Fibroblast of skin of left biceps (primary cell): Measurements from ENCODE around the gene HDAC4.
A peak's percentile ranks its signal among the peaks of the same experiment; 100 is the strongest.

Experiments used
- DNase-seq, 2 experiments: peaks; one replicate each; pipeline ENCODE4 v3.0.0-alpha.2; 2013; ENCODE audit warnings: low read depth in 2 of 2

Gene HDAC4

DNA sequence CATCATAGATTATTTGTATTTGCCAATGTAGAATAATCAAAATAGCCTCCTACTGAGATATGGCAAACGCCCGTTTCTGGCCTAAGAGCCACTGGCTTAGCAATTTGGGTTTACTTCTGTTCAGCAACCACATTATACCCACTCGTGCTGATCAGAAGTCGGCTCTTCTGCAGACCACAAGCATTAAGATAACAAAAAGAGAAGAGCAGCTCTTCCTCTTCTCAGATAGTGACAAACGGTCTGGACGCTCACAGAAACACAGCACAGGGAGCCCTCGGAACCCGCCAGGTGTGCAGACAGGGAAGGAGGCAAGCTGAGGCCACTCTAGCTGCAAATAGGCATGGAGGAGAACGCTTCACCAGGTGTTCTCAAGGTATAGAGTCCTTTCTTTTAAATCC is 164.0 kb downstream of the HDAC4 start:
- no peak for DNase-seq

DNA sequence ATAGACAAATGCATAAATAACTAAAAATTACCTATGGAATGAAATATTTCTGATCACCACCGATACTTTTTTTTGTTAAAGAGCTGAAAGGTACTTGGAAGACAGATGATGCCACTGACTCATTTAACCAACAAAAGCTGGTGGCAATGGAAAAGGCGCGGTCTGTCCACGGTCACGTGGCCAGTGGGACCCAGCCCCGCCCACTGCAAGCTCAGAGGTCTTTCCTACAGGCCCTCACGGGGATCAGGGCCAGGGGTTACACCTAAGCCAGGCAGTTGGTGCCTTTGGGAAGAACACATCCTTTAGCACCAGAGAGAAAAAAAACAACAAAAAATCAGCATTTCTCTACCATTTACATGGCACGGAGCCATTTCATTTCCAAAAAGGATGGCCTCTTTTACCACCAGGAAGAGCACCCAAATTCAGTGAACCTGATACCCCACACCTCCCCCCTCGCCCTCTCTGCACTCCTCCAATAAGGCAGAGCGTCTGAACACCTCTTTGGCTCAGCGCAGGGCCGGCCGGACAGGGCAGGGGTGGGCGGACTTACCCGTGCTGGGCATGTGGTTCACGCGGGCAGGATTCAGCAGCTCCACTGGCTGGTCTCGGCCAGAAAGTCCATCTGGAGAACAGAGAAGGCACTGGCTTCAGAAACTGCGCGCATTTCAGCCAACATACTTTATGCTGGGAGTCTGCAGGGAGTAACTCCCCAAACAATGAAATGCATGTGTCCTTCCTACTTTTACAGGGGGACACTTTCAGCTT is 164.6 kb downstream of the HDAC4 start:
- no peak for DNase-seq

DNA sequence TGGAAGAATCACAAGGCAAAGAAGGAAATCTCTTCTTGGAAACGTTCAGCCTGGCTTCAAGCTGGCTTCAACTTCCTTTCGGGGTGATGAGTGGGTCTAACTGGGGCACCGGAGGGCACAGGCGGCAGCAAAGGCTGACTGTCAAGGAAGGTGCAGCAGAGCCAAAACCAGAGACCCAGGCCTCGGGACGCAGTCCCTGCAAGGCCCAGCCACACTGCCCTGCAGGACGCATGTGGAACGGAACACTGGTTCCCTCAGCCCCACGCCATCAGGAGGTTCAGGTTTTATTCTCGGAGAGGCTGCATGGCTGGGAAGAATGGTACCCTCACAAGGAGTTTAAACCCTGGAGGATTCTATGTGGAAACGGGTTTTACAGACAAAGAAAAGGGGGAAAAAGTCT is 165.5 kb downstream of the HDAC4 start:
- no peak for DNase-seq

DNA sequence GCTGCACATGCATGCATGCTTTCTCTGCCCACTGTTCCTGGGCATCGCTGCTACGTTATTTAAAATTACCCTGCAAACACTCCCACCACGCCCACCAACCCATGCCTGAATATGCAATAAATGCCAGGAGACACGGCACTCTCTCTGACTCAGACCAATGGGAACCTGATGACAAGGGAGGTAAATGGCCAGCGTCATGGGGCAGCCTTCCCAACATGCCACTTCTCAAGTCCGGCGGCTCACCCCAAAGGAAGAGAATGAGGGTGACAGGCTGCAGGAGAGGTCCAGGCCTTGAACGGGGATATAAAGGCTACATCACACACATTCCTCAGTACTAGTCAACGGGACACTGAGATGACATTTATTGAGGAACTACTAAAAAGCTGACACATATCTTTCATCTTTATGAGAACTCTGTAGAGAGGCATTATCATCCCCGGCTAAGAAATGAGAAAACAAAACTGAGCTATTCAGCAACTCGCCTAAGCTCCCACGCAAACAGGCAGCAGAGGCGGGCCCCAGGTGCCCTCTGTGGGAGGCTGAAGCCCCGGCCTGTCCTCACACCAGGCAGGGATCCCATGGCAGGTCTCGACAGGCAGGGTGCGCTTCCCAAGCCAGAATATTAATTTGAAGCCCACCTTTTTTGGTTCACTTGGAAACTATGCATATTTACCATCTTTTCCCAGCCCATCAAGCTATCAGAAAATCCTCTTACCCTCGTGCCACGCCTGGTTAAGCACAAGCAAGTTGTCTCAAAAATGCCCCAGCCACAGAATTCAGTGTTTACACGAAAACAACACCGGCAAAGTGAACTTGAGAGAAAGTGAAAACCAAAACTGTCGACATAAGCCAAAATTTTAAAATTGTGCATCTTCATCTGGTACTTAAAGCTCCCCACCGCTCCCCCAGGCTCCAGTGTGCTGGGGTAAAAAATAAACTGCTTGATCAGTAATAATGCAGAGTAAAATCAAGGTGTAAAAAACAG is 166.3 kb downstream of the HDAC4 start:
- no peak for DNase-seq

DNA sequence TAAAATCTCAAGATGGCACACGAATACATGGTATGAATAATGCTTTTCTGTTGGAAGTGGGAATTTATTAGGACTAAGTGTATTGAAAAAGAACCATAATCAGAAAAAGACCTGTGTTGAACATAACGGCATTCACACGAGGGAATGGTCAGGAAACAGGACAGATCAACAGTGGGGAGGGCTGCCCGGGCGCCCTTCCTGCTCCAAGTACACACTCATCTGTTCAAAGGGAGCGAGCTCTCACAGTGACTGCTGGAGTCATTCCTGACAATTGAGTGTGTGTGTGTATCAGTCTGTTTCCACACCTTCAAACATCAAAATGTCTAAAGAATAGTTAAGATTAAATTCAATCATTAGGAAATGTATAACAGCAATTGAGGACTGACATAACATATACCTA is 167.2 kb downstream of the HDAC4 start:
- no peak for DNase-seq

DNA sequence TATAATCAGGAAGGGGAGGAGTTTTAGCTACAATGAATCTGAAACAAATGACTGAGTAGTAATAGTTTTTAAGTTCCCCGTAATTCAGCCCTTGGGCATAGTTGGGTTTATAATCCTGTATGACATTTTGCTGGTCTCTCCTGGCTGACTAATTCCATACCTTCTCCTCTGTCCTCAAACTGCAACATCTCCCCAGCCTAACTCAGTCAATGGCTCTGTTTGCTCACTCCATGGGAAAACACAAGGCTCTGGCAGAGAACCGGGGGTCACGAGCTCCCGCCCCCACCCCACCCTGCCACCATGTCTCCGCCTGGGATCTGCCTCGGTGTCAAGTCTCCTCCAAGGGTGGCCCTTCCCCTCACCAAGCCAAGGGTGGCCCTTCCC is 168.6 kb downstream of the HDAC4 start:
- no peak for DNase-seq

DNA sequence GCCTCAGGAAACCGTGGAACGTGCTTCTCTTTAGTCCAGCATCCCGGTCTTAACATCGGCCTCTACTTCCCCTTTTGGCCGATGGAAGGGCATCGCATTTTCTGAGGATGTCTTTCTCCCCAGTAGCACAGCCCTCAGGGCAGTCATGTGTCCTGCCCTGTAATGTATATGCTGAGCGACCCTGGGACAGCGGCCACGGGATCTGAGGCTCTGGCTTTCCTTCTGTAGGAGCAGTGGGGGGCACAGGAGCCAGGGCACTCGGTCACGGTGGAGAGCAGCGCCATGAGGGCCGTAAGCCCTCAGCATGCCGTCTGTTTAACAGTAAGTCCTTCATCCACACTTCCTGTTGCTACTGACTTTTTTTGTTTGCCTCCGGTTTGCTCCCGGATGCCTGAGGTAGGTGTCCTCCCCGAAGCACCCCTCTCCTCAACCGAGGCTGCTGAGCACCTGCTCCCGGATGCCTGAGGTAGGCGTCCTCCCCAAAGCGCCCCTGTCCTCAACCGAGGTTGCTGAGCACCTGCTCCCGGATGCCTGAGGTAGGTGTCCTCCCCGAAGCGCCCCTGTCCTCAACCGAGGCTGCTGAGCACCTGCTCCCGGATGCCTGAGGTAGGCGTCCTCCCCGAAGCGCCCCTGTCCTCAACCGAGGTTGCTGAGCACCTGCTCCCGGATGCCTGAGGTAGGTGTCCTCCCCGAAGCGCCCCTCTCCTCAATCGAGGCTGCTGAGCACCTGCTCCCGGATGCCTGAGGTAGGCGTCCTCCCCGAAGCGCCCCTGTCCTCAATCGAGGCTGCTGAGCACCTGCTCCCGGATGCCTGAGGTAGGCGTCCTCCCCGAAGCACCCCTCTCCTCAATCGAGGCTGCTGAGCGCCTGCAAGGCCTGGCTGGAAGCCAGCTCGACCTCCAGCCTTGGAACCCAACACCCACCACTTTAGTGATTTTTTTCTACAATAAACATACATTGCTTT is 169.3 kb downstream of the HDAC4 start:
- no peak for DNase-seq

DNA sequence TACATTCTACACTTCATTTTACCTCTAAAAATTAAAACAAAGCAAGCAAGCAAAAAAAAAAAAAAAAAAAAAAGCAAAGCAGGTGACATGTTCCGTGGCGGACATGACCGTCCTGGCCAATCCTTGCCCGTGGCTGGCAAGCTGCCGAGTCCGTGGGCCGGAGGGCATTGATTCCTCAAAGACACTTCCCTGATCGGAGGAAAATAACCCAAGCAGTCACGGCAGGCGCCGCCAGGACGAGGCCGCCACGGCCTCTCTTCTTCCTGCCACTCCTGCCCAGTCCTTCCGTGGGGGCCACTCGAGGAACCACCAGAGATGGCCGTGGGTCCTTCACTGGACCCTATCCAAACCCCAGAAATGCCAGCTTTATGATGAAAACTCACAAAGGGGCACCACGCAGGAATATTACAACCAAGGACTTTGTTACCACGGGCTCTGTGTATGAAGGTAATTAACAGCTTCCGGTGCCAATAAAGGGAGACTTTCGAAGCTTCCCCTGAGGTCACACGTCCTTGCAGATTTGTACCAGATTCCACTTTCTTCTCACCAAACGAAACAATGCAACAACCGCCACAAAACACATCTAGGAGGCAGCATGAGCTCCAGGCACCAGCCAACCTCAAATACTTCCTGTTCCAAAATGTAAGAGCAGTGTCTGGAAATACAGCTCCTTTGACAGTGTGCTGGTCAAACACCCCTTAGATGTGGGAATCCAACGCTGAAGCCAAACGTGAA is 170.3 kb downstream of the HDAC4 start:
- no peak for DNase-seq

DNA sequence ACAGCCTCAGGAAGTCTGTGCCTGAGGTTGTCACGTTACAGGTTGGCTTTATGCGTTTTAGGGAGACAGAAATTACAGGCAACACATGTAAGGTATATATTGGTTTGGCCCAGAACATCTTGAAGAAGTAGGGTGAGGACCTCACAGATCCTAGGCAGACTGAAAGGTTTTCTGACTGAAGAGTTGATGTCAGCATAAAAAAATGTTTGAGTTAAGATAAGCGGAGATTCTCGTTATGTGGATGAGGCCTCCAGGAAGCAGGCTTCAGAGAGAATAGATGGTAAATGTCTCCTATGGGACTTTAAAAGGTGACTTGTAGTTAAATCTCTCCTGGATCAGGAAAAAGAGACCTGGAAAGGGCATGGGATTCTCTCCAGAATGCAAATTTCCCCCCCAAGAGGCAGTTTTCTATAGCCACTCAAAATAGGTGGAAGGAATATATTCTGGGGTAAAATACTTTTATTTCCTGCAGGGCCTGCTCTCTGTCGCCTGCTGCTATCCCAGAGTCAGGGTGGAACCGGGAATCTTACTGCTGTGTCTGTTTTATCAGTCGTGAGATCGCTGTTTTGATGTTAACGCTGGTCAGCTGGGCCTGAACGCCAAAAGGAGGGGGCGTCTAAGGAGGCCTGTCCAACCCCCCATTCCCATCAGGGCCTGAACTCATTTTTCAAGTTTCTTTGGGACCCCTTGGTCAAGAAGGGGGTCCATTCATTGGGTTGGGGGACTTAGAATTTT is 171.1 kb downstream of the HDAC4 start:
- no peak for DNase-seq

DNA sequence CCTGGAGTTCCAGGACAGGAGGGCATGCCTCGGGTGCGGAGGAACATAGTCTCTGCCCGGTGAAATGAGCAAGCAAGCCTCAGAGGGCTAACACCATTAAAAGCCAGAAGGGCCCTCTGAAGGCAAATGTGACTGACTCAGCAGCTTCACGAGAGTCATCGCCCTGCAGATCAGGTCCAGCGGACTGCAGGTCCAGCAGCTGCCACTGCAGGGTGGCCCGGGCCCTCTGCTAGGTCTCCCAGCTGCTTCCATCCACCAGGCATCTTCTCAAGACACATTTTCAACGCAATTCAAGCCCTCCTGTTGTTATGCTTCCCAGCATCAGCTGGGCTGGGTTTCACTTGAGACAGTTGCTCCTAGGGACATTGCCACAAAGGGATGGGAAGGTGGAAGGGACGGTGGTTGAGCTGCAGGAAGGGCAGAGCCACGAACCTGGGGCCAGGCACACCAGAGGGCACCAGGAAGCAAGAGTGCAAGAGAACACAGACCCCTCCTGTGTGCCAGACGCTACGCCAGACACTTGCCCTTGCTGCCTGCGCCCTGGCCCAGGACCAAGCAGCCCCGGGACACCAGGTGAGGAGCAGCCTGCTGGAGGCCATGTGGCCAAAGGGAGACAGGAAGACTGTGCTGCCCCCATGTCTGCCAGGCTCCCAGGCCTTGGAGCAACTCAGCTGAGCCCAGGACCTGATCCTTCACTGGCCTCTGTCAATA is 173.0 kb downstream of the HDAC4 start:
- DNase-seq = no peak

DNA sequence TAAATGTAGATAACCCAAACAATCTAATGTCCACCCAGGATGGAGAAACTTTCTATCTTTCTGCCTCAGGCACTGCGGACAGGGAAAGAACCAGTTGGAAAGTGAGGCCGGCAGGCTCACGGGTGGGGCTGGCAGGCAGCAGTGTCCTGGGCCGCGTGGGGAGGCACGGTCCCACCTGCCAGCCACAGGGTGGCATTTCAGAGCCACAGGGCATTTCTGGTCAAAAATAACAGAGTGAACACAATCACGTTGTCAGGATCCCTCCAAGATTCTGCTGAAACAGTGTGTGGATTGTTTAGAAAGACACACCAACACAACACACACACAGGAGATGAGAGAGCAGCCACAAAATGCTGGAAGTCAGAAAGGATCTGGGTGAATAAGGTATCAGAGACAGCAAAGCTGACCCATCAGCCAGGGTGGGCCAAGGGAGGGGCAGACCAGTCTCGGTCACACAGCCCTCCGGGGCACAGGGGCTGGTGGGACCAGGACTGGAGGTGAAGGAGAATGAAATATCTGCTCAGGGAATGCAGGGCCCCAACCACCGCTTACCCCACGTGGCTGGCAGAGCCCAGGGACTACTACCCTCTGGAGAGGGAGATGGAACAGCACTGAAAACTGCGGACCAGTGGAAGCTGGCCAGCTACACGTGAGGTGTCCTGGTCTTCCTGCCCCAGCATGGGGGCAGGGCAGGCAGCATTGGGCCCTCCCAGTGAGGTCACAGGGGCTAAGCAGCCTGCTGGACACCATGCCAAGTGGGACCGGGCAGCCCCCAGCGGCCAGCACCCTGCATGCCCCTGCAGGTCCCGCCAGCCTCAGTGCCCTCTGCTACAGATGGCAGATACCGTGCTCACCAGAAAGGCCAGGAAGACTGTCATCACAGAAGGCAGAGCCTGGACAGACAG is 173.9 kb downstream of the HDAC4 start:
- no peak for DNase-seq

DNA sequence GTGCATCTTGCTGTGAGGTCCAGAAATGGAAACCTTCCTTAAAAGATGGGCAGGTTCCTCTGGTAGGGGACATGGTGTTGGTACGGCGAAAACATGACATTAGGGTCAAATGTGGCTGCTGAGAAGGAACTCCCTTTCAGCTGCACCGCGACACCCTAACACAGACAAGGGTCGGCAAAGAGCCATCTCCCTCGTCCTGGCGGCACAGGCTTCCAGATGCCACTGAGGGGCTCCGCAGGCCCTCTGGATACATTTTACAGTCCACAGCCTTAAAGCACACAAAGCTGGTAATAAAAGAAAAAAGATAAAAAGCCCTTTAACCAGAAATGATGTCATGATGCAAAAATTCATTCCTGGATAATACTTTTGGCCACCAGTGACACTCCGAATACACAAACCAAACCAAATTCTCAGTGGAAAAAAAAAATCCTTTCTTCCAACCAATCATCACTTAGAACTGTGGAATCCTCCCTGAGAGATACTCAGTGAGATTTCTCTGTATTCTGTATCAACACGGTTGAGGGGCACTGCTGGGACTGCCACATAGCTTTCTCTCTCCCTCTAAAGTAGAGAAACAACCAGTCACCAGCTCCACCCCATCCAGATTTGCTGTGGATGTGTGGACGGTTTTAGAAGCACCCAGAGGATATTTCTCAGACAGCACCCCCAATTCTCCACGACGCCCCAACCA is 174.8 kb downstream of the HDAC4 start:
- peak; percentile 81 to 84 for DNase-seq

DNA sequence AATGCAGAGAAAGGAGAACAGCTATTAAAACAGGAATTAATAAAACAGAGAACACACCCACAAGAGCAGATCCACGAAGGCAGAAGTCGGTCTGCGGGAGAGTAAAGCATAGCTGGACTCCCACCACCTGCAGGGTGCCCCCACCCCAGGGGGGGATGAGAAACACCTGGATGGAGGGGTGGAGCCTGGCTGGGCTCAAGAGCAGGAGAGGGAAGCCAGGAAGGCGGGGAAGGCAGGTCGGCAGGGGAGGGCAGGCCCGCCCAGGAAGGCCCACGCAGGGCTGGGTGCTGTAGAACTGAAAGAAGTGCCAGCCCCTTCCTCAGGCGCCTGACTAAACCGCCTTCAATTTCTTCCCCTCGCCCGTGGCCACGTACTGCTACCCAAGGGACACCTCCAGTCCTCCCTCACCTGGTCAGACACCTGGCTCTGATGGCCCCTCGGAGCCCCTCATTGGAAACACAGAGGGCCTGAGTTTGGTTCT is 175.4 kb downstream of the HDAC4 start:
- no peak for DNase-seq

DNA sequence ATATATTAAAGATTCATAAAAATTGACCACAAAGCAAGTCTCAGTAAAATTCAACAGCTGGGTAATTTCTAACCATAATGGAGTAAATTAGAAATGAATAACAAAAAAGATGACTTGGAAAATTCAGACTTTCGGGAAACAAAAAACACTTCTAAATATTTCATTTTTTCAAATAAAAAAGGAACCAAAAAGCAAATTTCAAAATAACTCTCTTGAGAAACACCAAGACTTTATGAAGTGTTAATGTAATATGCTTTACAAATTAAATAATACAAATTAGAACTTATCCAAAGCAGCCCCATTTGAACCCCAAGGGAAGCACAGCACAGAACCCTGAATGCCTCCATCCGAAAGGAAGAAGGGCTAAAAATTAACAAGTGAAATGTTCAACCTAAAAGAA is 175.9 kb downstream of the HDAC4 start:
- DNase-seq = no peak

DNA sequence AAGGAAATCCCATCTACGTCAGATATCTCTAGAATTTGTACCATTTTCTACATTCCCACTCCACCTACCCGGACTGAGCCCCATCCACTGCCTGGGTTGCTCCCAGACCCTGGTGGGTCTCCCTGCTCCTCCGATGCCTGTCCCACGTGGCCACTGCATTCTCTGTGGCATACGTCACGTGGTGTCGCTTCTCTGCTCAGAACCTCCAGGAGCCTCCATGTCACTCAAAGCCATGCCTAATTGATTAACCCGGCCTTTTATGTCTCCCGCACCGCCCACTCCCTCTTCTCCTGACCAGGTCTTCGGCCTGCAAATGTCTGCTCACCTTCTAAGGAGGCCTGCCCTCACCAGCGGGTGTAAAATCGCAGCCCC is 176.6 kb downstream of the HDAC4 start:
- no peak for DNase-seq

DNA sequence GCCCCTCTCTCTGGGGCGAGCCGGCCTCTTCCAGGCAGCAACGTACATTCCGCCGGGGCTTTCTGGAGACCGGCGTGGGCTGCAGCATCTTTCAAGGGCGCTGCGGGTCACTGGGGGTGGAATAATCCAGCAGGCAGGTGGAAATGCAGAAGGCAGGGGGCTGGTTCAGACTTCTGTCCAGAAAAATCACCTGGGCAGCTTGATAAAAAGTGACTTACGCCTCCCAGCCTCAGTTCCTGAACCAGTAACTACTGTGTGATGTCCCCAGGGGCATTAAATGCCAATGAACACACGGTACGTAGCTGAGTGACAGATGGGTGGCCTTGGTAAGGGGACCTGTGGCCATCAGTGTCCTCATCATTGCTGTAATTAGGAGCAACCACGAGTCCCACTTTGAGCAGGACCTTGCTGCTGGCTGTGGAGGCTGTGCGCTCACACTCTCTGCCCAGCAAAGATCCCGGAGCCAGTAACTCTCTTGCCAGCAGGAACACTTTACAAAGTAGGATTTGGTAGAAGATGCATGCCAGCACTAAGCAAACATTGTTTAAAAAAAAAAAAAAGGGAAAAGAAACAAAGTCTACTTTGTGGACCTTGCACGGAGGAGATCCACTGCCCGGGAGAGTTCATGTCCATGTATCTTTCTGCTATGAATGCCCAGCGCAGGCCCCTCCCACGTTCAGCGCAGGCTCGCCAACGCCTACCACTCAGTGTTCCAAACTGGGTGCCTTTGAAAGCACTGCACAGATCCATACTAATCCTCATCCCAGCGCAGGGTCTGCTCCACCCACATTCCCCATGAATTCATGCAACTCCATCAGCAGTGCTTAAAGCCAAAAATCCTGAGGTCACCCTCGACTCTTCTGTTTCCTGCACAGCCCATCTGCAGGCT is 177.3 kb downstream of the HDAC4 start:
- peak; percentile 63 for DNase-seq

DNA sequence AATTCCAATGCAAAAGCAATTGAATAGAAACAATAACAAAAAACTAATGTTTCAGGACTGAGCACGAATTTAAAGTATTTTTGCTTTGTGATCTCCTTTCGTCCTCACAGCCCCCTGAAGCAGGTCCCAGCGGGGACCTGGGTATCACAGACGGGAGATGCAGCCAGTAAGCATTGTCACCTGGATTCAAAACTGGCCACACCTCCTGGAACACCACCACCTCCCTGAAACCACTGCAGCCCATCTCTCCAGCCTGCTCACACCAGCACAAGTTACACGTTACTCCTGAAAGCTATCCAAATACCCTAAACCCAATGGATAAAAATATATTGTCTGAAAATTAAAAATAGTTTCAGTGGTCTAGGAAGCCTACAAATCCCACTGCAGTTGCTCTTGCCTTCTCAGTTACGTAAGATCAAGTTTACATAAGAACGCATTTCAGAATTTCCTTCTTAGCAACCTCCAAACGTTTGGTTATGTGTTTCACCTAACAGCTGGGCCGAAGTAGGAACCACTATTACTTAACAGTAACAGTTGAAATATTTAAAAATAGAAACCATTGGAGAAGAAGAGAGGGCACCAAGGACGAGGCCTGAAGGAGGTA is 178.0 kb downstream of the HDAC4 start:
- DNase-seq = no peak
